D721Med (cell line): ENCODE data around the gene LDLRAP1.

Source experiments
- DNase-seq: peaks from one replicate; pipeline ENCODE4 v3.0.0; 2011; ENCODE audit warnings: low spot score; ENCODE audit not compliant: insufficient read length
- FAIRE-seq: peaks from 2 replicates; lab custom pipeline; 2011; peaks lifted over from hg19 to GRCh38; lab: Jason Lieb, UNC
- TF ChIP-seq, protein P1 (sequence below): IDR thresholded peaks from 2 replicates; pipeline ENCODE4 v1.5.1; 2012; ENCODE audit warnings: mild to moderate bottlenecking, control low read depth; ENCODE audit not compliant: insufficient read depth; ENCODE audit errors: missing control alignments

Gene LDLRAP1

DNA sequence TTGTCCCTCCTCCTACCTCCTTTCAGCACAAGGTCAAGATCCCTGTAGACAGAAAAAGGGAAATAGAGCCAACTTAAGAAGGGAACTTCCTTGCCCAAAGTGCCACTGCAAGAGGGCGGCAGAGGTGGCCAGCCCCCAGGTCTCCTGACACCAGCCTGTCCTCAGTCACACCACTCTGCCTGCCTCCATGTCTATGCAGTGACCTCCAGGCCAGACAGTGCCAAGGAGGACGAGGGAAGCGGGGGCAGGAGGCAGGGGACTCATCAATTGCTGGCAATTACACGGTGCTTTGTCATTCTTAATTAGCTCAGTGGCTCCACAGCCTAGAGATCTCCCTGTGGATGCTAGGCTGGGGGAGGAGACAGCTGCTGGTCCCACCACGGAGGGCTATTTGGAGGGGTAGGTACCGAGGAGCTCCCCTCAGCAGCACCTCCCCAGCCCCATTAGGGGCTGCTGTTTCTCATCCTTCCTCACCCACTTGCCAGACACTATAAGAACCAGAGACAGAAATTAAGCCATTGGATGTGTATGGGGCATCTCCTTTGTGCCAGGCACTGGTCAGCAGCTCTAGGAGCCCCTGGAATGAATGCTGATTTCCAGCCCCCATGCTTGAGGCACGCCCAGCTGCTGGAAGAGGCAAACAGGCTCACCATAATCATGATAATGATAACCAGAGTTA lies 6.1 kb upstream of the LDLRAP1 start:
- FAIRE-seq (no peak), DNase-seq (no peak)
- TF ChIP-seq, protein P1, sequence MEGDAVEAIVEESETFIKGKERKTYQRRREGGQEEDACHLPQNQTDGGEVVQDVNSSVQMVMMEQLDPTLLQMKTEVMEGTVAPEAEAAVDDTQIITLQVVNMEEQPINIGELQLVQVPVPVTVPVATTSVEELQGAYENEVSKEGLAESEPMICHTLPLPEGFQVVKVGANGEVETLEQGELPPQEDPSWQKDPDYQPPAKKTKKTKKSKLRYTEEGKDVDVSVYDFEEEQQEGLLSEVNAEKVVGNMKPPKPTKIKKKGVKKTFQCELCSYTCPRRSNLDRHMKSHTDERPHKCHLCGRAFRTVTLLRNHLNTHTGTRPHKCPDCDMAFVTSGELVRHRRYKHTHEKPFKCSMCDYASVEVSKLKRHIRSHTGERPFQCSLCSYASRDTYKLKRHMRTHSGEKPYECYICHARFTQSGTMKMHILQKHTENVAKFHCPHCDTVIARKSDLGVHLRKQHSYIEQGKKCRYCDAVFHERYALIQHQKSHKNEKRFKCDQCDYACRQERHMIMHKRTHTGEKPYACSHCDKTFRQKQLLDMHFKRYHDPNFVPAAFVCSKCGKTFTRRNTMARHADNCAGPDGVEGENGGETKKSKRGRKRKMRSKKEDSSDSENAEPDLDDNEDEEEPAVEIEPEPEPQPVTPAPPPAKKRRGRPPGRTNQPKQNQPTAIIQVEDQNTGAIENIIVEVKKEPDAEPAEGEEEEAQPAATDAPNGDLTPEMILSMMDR: no peak

DNA sequence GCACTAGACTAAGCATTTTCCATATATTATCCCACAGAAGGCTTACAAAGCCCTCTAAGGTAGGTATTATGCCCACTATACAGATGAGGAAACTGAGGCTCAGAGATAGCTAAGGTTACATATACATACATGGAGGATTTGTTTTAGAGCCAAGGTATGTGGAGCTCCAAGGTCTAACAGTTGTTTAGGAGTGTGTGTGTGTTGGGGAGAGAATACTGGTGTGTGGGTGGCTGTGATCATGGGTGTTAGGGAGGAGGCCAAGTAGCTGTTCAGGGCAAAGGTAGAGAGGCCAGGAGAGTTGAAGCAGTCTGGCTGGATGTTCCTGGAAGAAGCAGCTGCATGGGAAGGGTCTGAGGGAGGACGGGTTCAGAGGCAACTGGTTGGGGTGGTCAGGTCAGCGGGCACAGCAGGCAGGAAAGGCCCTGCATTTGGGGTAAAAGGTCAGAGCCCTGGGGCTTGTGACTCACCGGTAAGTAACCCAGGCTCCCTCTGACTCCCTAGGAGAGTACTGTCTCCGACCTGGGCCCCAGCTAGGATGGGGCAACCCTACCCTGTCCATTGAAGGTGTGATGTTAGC lies 5.1 kb upstream of the LDLRAP1 start:
- FAIRE-seq (no peak), DNase-seq (no peak)
- TF ChIP-seq, protein P1: no peak

DNA sequence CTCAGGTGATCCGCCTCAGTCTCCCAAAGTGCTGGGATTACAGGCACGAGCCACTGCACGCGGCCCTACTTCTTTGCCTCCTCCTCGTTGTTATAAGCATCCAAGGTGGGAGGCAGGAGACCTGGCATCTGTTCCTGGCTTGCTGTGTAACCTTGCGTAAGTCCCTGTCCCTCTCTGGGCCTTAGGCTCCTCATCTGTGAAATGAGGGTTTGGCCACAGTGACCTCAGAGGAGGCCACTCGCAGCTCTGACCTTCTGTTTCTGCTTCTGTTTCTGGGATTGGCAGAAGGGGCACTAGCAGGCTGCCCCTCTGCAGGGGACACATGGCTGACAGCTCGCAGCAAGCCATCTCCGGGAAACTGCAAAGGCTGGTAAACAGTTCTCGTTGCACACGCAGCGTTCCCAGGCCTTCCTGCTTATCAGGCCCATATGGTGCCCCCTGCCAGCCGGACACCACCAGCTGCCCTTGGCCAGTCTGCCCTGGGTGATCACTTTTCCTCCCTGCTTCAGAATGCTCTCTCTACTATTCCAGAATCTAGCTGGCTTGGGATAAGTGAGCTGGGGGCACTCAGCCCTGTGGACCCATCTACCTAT lies 2.6 kb upstream of the LDLRAP1 start:
- TF ChIP-seq, protein P1: no peak
- DNase-seq (no peak), FAIRE-seq (no peak)

DNA sequence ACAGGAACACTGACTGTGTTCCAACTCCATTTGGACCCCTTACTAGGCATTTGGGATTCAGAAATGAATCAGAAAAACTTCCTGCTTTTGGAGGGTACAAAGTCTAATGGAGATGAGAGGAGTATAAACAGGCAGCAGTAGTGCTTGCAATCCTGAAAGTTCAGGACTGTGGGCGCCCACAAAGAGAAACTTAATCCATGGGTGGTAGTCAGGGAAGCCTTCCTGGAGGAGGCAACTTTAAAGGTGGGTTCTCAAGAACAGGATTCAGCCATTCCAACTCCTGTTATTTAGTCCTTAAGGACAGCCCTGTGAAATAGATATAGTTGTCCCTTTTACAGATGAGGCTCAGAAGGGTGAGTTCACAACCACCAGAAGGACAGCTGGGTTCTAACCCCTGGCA lies 2.0 kb upstream of the LDLRAP1 start:
- TF ChIP-seq, protein P1: no peak
- no peak for DNase-seq

DNA sequence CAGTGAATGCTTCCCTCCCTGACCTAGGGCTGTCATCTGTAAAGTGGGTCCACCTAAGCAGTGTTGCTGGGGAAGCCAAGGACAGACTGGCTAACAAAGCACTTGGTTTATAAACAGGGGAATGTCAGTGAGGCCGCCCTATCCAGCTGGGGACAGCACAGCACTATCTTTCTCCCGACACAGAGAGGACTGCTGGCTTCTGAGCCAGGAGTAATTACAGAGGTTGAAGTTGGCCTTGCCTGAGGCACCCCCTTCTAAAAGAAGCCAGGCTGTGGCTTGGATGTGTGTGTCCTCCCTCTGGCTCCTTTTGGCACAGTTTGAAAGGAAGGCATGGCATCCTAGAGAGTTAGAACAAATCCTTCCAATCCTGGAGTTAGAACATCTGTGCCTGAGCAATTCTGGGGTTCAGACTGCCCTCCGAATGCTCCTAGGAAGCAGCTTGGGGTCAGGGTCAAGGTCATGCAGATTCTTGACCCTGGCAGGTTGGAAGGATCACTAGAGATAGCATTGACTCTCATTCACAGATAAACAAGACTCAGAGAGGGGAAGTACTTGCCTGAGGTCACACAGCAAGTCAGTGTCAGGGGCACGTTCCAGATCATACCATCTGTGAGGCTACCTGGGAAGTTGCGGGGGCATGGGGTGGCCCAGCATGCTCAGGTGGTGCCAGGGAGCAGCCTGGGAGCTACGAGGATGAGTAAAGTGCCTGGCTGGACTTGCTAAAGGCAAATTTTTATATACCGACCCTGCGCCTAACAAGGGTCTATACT lies 1.3 kb upstream of the LDLRAP1 start:
- DNase-seq: no peak
- TF ChIP-seq, protein P1: no peak
- no peak for FAIRE-seq

More for the DNA sequence above, 2.0 kb upstream of the LDLRAP1 start:
- FAIRE-seq: no peak

DNA sequence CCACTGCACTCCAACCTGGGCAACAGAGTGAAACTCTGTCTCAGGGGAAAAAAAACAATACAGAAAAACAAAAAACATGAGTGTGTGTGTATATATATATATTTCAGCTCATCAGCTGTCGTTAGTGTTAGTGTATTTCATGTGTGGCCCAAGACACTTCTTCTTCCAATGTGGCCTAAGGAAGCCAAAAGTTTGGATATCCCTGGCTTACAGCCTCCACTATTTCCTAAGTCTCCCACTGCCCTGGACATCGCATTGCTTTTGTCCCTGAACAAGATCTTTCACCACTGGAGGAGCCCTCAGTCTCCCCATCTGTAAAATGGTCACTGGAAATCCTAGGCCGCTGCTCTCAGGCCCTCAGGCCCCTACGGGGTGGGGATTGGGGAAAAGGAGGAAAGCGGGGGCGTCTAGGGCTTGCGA lies 391 bp upstream of the LDLRAP1 start:
- no peak for DNase-seq
- no peak for FAIRE-seq
- TF ChIP-seq, protein P1: no peak
